Mucosa of descending colon (tissue), 3 donors: Measurements from ENCODE around the gene RTN4R. TPM values are rescaled to one million over a fixed set of nuclear protein-coding genes. Genes with fewer than 3 reads are reported as not detected.
A peak's percentile ranks its signal among the peaks of the same experiment; 100 is the strongest.

Experiments
- ATAC-seq: fragments of 200-7000 bp; cut with Tn5 transposase; one replicate; pipeline ENCODE4 v1.9.1; 2020; ENCODE audit warnings: mild to moderate bottlenecking, moderate library complexity
- DNase-seq, 3 donors: peaks; one replicate each; pipeline ENCODE4 v3.0.0-alpha.2; 2020
- H3K36me3 ChIP-seq: fragments of 200-600 bp; one replicate; pipeline ENCODE4 v1.8.0; 2021; ENCODE audit warnings: low read depth, mild to moderate bottlenecking
- H3K4me1 ChIP-seq: fragments of 200-600 bp; one replicate; pipeline ENCODE4 v1.8.0; 2021; ENCODE audit warnings: low read depth, mild to moderate bottlenecking
- H3K4me3 ChIP-seq: fragments of 200-600 bp; one replicate; pipeline ENCODE4 v1.8.0; 2021; ENCODE audit warnings: mild to moderate bottlenecking
- H3K9me3 ChIP-seq: fragments of 200-600 bp; one replicate; pipeline ENCODE4 v1.8.0; 2021; ENCODE audit warnings: mild to moderate bottlenecking
- intact Hi-C, 2 donors: fragments of 100-400 bp; cut with DNase I in 1 of 2; cut with micrococcal nuclease in 1 of 2; formaldehyde crosslinking; loops; one replicate each; pipeline versions ENCODE4 v1.11.0 to v1.11.1; 2022; cut with DNase I, micrococcal nuclease
- total RNA-seq, 3 donors: library from RNA; stranded (reverse); fragmentation: NEBNext Ultra II Directional in 2 of 3; extraction: Animal tissue kit (Norgen Biotek cat#: 25700) in 2 of 3; gene quantifications; one replicate each; pipeline versions ENCODE4 v1.2.1 to v1.2.4, GENCODE V29; 2021 to 2023
- TF ChIP-seq, protein P1 (sequence below): fragments of 200-600 bp; IDR thresholded peaks from one replicate; pipeline ENCODE4 v1.8.0; 2022; ENCODE audit warnings: antibody characterized with exemption, mild to moderate bottlenecking
- donor health status: DM: no; HTN: no; CAD: no; lungs with moderate emphysema.
- donor health status: DM: no; HTN: no; CAD: no.
- donor health status: DM: no; HTN: yes; CAD: no.

Gene RTN4R
- total RNA-seq, 3 donors from 2014 or later: 1.6 to 3.5 (median 2.5) TPM

GRCh38 chr22:20217563-20217962 is 50.6 kb downstream of the RTN4R start:
- Histone ChIP-seq H3K4me3 (no peak overlapping the region), H3K9me3 (no peaks in the 10 kb centered on the region), H3K4me1 (no peaks in the 10 kb centered on the region), H3K36me3 (no peaks in the 10 kb centered on the region)
- DNase-seq (no peak), ATAC-seq (no peak)
- TF ChIP-seq, protein P1, sequence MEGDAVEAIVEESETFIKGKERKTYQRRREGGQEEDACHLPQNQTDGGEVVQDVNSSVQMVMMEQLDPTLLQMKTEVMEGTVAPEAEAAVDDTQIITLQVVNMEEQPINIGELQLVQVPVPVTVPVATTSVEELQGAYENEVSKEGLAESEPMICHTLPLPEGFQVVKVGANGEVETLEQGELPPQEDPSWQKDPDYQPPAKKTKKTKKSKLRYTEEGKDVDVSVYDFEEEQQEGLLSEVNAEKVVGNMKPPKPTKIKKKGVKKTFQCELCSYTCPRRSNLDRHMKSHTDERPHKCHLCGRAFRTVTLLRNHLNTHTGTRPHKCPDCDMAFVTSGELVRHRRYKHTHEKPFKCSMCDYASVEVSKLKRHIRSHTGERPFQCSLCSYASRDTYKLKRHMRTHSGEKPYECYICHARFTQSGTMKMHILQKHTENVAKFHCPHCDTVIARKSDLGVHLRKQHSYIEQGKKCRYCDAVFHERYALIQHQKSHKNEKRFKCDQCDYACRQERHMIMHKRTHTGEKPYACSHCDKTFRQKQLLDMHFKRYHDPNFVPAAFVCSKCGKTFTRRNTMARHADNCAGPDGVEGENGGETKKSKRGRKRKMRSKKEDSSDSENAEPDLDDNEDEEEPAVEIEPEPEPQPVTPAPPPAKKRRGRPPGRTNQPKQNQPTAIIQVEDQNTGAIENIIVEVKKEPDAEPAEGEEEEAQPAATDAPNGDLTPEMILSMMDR: no peak
- intact Hi-C loops: no loop called here

GRCh38 chr22:20216863-20217499 is 51.1 kb downstream of the RTN4R start:
- Histone ChIP-seq H3K9me3 (no peaks in the 10 kb centered on the region), H3K36me3 (no peaks in the 10 kb centered on the region), H3K4me3 (no peak overlapping the region), H3K4me1 (no peaks in the 10 kb centered on the region)
- no peak for DNase-seq
- peak; percentile 58 for ATAC-seq
- intact Hi-C loops: no loop called here
- TF ChIP-seq, protein P1: no peak

DNA sequence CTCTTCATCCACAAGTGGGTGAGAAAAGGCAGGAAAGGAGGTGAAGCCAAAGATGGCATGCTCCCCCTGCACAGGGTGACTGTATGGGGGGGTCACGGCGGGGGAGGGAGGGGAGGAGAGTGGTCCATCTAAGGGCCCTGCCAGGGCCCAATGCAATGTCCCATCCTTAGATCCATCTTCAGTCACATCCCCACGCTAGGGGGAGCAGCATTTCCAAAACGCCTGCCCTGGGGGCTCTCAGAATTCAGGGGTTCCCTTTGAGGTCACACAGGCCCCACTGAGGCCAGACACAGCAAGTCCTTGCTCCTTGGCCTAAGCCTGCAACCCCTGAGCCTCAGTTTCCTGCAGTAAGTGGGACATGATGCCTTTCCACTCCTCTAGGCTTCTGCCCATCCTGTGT is 52.4 kb downstream of the RTN4R start:
- no peaks in the 10 kb centered on the region for H3K9me3 ChIP-seq
- intact Hi-C loops: no loop called here

DNA sequence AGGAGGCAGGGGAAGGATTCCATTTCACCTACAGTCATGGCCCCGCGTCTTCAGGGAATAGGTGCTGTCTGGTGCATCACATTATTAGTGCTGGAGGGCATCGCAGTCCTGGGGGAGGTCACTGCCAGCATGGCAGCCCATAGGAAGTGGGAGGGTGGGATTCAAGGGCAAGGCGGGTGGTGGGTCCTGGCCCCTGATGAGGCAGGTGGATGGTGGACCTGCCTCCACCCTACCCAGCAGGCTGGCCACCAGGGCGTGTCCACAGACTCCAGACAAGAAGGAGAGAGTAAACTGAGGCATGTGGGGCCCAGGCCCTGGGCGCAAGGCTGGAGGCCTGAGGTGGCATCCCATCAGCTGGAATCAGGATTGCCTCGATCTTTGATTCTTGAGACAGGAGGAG is 53.3 kb downstream of the RTN4R start:
- intact Hi-C loops: no loop called here
- no peak for ATAC-seq

More for the DNA sequence above, 52.4 kb downstream of the RTN4R start:
- TF ChIP-seq, protein P1: no peak
- no peak for DNase-seq
- H3K36me3 ChIP-seq: no peaks in the 10 kb centered on the region
- H3K4me1 ChIP-seq: no peaks in the 10 kb centered on the region
- H3K4me3 ChIP-seq: no peak overlapping the region
- no peak for ATAC-seq

DNA sequence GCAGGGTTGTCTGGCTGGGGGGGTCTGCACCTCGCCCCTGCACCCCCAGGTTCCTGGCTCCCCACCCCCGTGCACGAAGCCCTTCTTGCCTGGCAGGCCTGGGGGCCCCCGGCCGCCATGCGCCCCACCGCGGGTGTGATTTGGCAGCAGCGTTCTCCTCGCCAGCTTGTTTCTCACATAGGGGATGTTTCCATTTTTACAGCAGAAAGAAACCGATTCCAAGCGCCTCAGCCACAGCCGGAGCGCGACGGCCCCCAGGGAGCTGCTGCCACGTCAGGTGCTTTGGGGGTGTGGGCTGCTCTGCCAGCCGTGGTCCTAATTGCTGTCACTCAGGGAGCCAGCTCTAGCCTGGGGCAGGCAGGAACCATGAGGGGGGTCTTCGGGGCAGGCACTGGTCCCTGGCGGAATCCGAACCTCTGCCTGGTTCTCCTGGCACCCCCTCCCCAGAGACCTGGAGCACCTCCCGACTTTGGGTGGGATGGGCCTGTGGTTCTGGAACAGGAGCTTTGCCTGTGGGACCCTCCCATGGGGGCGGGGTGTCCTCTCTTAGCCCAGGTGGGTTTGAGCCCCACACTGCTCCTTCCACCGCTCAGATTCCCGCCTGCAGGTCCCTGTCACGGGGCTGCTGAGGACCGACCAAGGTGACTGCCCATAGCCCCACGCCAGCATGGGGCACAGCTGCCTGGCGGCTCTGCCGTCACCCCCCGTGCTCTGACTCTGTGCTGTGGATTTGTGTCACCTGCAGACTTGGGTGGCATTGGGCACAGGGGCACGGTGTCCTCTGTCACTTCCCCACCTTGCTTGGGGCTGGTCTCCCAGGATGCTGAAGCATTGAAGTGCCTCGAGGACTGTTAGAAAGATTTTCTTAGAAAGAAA is 54.0 kb downstream of the RTN4R start:
- no peaks in the 10 kb centered on the region for H3K9me3 ChIP-seq
- intact Hi-C loops: no loop called here
- no peaks in the 10 kb centered on the region for H3K36me3 ChIP-seq

More for the DNA sequence above, 53.3 kb downstream of the RTN4R start:
- no peak overlapping the region for H3K4me3 ChIP-seq
- no peak for DNase-seq
- H3K36me3 ChIP-seq: no peaks in the 10 kb centered on the region
- H3K4me1 ChIP-seq: no peaks in the 10 kb centered on the region
- no peaks in the 10 kb centered on the region for H3K9me3 ChIP-seq
- TF ChIP-seq, protein P1: no peak

More for the DNA sequence above, 54.0 kb downstream of the RTN4R start:
- TF ChIP-seq, protein P1: no peak
- DNase-seq: no peak
- Histone ChIP-seq H3K4me1 (no peaks in the 10 kb centered on the region), H3K4me3 (no peak overlapping the region)
- ATAC-seq: no peak
